Mesendoderm (in vitro differentiated cells): ENCODE measurements around the gene CHAF1A.

Source experiments
- DNase-seq: peaks from one replicate; pipeline ENCODE4 v3.0.0; 2013
- H2AK5ac ChIP-seq: 2 replicates; pipeline ENCODE4 v1.6.1; 2013; ENCODE audit warnings: low read length, inconsistent platforms
- H2BK120ac ChIP-seq: 2 replicates; pipeline ENCODE4 v1.6.1; 2013; ENCODE audit warnings: low read depth, mild to moderate bottlenecking, low read length, moderate library complexity, mixed read lengths
- H2BK15ac ChIP-seq: replicated peaks from 2 replicates; pipeline ENCODE4 v1.6.1; 2013; ENCODE audit warnings: low read depth, mild to moderate bottlenecking, moderate library complexity
- H2BK5ac ChIP-seq: 2 replicates; pipeline ENCODE4 v1.6.1; 2013; ENCODE audit warnings: low read length, inconsistent platforms
- H3K18ac ChIP-seq: 2 replicates; pipeline ENCODE4 v1.6.1; 2013; ENCODE audit warnings: mild to moderate bottlenecking, low read length, mixed read lengths
- H3K23ac ChIP-seq: one replicate; pipeline ENCODE4 v1.6.1; 2013; ENCODE audit warnings: low read length
- H3K27ac ChIP-seq: 2 replicates; pipeline ENCODE4 v1.5.1; 2013; ENCODE audit warnings: low read depth, mild to moderate bottlenecking, inconsistent platforms, low read length, moderate library complexity
- H3K27me3 ChIP-seq: 2 replicates; pipeline ENCODE4 v1.6.1; 2013; ENCODE audit warnings: low read length, control low read depth, mild to moderate bottlenecking, inconsistent platforms; ENCODE audit not compliant: insufficient read depth, poor library complexity
- H3K36me3 ChIP-seq: 2 replicates; pipeline ENCODE4 v1.6.1; 2013; ENCODE audit warnings: low read length, inconsistent platforms; ENCODE audit not compliant: control insufficient read depth, insufficient read depth
- H3K4ac ChIP-seq: one replicate; pipeline ENCODE4 v1.6.1; 2013; ENCODE audit warnings: low read depth, mild to moderate bottlenecking, low read length, moderate library complexity
- H3K4me1 ChIP-seq: 2 replicates; pipeline ENCODE4 v1.6.1; 2013; ENCODE audit warnings: low read depth, low read length, inconsistent platforms; ENCODE audit not compliant: control insufficient read depth
- H3K4me2 ChIP-seq: 2 replicates; pipeline ENCODE4 v1.6.1; 2013; ENCODE audit warnings: low read length
- H3K4me3 ChIP-seq: 2 replicates; pipeline ENCODE4 v1.5.1; 2013; ENCODE audit warnings: mild to moderate bottlenecking, low read length
- H3K56ac ChIP-seq: one replicate; pipeline ENCODE4 v1.6.1; 2013; ENCODE audit warnings: low read length
- H3K79me1 ChIP-seq: 2 replicates; pipeline ENCODE4 v1.6.1; 2013; ENCODE audit warnings: low read length, inconsistent platforms
- H3K79me2 ChIP-seq: 2 replicates; pipeline ENCODE4 v1.6.1; 2013; ENCODE audit warnings: mild to moderate bottlenecking, low read length; ENCODE audit not compliant: control insufficient read depth, insufficient read depth
- H3K9ac ChIP-seq: 2 replicates; pipeline ENCODE4 v1.6.1; 2013; ENCODE audit warnings: low read length, inconsistent platforms
- H4K5ac ChIP-seq: one replicate; pipeline ENCODE4 v1.6.1; 2013; ENCODE audit warnings: low read length
- H4K8ac ChIP-seq: one replicate; pipeline ENCODE4 v1.6.1; 2013; ENCODE audit warnings: low read depth, mild to moderate bottlenecking, control low read depth, low read length, moderate library complexity
- WGBS: extraction: QIAGEN DNeasy Blood & Tissue Kit; methylation state at CpG from one replicate; pipeline ENCODE4 v1.1.7; 2013; ENCODE audit warnings: low lambda C conversion rate, missing lambda C conversion rate; ENCODE audit not compliant: insufficient coverage; ENCODE audit errors: extremely low coverage; 5-methylcytosine and 5-hydroxymethylcytosine counted together

Gene CHAF1A

GRCh38 chr19:4449022-4449638 is 46.7 kb downstream of the CHAF1A start:
- H3K56ac ChIP-seq, result no peak overlapping the region
- no peak overlapping the region for H2AK5ac ChIP-seq
- DNase-seq, result no peak
- H2BK120ac ChIP-seq, result no peak overlapping the region
- H3K23ac ChIP-seq, result no peak overlapping the region
- no peak overlapping the region for H3K27ac ChIP-seq
- H2BK5ac ChIP-seq, result no peak overlapping the region
- H3K4me2 ChIP-seq, result no peak overlapping the region
- no peak overlapping the region for H3K4ac ChIP-seq
- no peak overlapping the region for H2BK15ac ChIP-seq
- WGBS, result no CpG with 5 or more reads among the region's 24 CpGs
- peaks cover 5% of the 10 kb centered on the region for H3K36me3 ChIP-seq
- H4K5ac ChIP-seq, result no peak overlapping the region
- no peak overlapping the region for H3K9ac ChIP-seq
- no peaks in the 10 kb centered on the region for H3K4me1 ChIP-seq
- H4K8ac ChIP-seq, result no peak overlapping the region
- H3K18ac ChIP-seq, result no peak overlapping the region
- no peaks in the 10 kb centered on the region for H3K79me2 ChIP-seq
- H3K4me3 ChIP-seq, result no peak overlapping the region
- no peaks in the 10 kb centered on the region for H3K27me3 ChIP-seq
- H3K79me1 ChIP-seq, result no peaks in the 10 kb centered on the region

GRCh38 chr19:4449639-4450028 is 47.2 kb downstream of the CHAF1A start:
- Histone ChIP-seq H3K4ac (no peak overlapping the region), H2BK120ac (no peak overlapping the region), H3K4me3 (no peak overlapping the region), H3K27ac (no peak overlapping the region), H4K5ac (no peak overlapping the region), H3K56ac (no peak overlapping the region), H3K79me2 (no peaks in the 10 kb centered on the region), H3K18ac (no peak overlapping the region), H3K27me3 (no peaks in the 10 kb centered on the region), H2BK15ac (no peak overlapping the region), H2AK5ac (no peak overlapping the region), H4K8ac (no peak overlapping the region), H3K79me1 (no peaks in the 10 kb centered on the region), H2BK5ac (no peak overlapping the region), H3K4me2 (no peak overlapping the region), H3K9ac (no peak overlapping the region), H3K23ac (no peak overlapping the region), H3K4me1 (no peaks in the 10 kb centered on the region), H3K36me3 (peaks cover 5% of the 10 kb centered on the region)
- WGBS, result no CpG with 5 or more reads among the region's 9 CpGs
- no peak for DNase-seq

GRCh38 chr19:4452230-4452990 is 50.0 kb downstream of the CHAF1A start:
- no peak overlapping the region for H2BK5ac ChIP-seq

GRCh38 chr19:4453232-4454179 is 51.1 kb downstream of the CHAF1A start:
- Histone ChIP-seq H2BK15ac (no peak overlapping the region), H3K36me3 (no peaks in the 10 kb centered on the region), H3K9ac (no peak overlapping the region), H3K4me2 (no peak overlapping the region), H2AK5ac (no peak overlapping the region), H3K56ac (no peak overlapping the region), H3K79me1 (peaks cover 4% of the 10 kb centered on the region), H3K23ac (no peak overlapping the region), H4K8ac (no peak overlapping the region), H3K4ac (no peak overlapping the region), H2BK120ac (no peak overlapping the region), H2BK5ac (no peak overlapping the region), H3K4me1 (no peaks in the 10 kb centered on the region), H3K4me3 (no peak overlapping the region), H4K5ac (no peak overlapping the region), H3K18ac (no peak overlapping the region), H3K27me3 (no peaks in the 10 kb centered on the region), H3K79me2 (no peaks in the 10 kb centered on the region), H3K27ac (no peak overlapping the region)
- WGBS, result no CpG with 5 or more reads among the region's 34 CpGs
- no peak for DNase-seq

More at GRCh38 chr19:4452230-4452990, 50.0 kb downstream of the CHAF1A start:
- Histone ChIP-seq H3K4me2 (no peak overlapping the region), H3K4ac (no peak overlapping the region), H3K36me3 (no peaks in the 10 kb centered on the region), H3K4me3 (no peak overlapping the region), H3K27me3 (no peaks in the 10 kb centered on the region), H3K56ac (no peak overlapping the region), H3K4me1 (no peaks in the 10 kb centered on the region), H4K5ac (no peak overlapping the region), H2AK5ac (no peak overlapping the region), H3K23ac (no peak overlapping the region), H3K79me2 (no peaks in the 10 kb centered on the region), H3K9ac (no peak overlapping the region), H3K18ac (no peak overlapping the region), H3K27ac (no peak overlapping the region), H2BK120ac (no peak overlapping the region), H4K8ac (no peak overlapping the region), H3K79me1 (peaks cover 4% of the 10 kb centered on the region), H2BK15ac (no peak overlapping the region)
- WGBS, result no CpG with 5 or more reads among the region's 24 CpGs
- no peak for DNase-seq

GRCh38 chr19:4454747-4455718 is 52.6 kb downstream of the CHAF1A start:
- Histone ChIP-seq H3K36me3 (no peaks in the 10 kb centered on the region), H4K8ac (no peak overlapping the region), H3K9ac (no peak overlapping the region), H2BK15ac (no peak overlapping the region), H3K4me3 (no peak overlapping the region), H3K27me3 (no peaks in the 10 kb centered on the region), H2BK5ac (no peak overlapping the region), H4K5ac (no peak overlapping the region), H3K23ac (no peak overlapping the region), H3K79me1 (peaks cover 4% of the 10 kb centered on the region), H3K4me2 (no peak overlapping the region), H3K4ac (no peak overlapping the region), H2BK120ac (no peak overlapping the region), H2AK5ac (no peak overlapping the region), H3K56ac (no peak overlapping the region), H3K4me1 (no peaks in the 10 kb centered on the region), H3K18ac (no peak overlapping the region), H3K27ac (no peak overlapping the region), H3K79me2 (no peaks in the 10 kb centered on the region)
- DNase-seq, result no peak
- WGBS, result no CpG with 5 or more reads among the region's 29 CpGs
